Measurements from ENCODE around the gene COL5A1.

GRCh38 chr9:134663753-134664415, 22.3 kb downstream of the COL5A1 start:
- TF ChIP-seq, protein P1, sequence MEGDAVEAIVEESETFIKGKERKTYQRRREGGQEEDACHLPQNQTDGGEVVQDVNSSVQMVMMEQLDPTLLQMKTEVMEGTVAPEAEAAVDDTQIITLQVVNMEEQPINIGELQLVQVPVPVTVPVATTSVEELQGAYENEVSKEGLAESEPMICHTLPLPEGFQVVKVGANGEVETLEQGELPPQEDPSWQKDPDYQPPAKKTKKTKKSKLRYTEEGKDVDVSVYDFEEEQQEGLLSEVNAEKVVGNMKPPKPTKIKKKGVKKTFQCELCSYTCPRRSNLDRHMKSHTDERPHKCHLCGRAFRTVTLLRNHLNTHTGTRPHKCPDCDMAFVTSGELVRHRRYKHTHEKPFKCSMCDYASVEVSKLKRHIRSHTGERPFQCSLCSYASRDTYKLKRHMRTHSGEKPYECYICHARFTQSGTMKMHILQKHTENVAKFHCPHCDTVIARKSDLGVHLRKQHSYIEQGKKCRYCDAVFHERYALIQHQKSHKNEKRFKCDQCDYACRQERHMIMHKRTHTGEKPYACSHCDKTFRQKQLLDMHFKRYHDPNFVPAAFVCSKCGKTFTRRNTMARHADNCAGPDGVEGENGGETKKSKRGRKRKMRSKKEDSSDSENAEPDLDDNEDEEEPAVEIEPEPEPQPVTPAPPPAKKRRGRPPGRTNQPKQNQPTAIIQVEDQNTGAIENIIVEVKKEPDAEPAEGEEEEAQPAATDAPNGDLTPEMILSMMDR (IDR thresholded peaks at IDR 0.05; ENCODE audit: low read depth, low read length), result peak; percentile 23; the same call in 1 of the 2 replicates
- no peak for TF ChIP-seq EZH2phosphoT487 (IDR thresholded peaks at IDR 0.05; ENCODE audit: low read depth)
